HG02981 (cell line): ENCODE data around the gene AMD1.

Experiments
- ATAC-seq: cut with Tn5 transposase; IDR thresholded peaks from one replicate; pipeline ENCODE4 v1.9.1; 2021; ENCODE audit warnings: mild to moderate bottlenecking, moderate library complexity; ENCODE audit not compliant: unreplicated experiment

Gene AMD1

GRCh38 chr6:110934381-110934898 lies 59.9 kb downstream of the AMD1 start:
- no peak for ATAC-seq

- ATAC-seq, result no peak
These were observed 60.6 kb downstream of the AMD1 start for GRCh38 chr6:110935171-110935570.

- no peak for ATAC-seq
These were observed 63.6 kb downstream of the AMD1 start for GRCh38 chr6:110938171-110938570.

GRCh38 chr6:110939429-110940200 lies 65.0 kb downstream of the AMD1 start:
- ATAC-seq, result no peak

- ATAC-seq, result peak; percentile 99
These were observed 70.1 kb downstream of the AMD1 start for GRCh38 chr6:110944681-110945151.
